Stomach (tissue), 9 donors: ENCODE results near the gene RACGAP1. TPM values are rescaled to one million over a fixed set of nuclear protein-coding genes. Genes with fewer than 3 reads are reported as not detected.
"Not testable (repeated sequence)": the region's sequence is repeated elsewhere in the genome, so short reads cannot be mapped to it uniquely, and the experiment has no call there.

Source experiments
- DNase-seq, 2 donors: peaks; one replicate each; pipeline versions ENCODE4 v3.0.0 to v3.0.0-alpha.2; 2013 to 2019
- H3K27ac ChIP-seq, 5 donors: fragments of 200-600 bp in 4 of 5; sonication (generic) in 4 of 5; one replicate each; pipeline ENCODE4 v1.5.1; 2013 to 2019; ENCODE audit warnings: mild to moderate bottlenecking in 1 of 5, moderate library complexity in 1 of 5
- H3K27me3 ChIP-seq, 3 donors: fragments of 200-600 bp; sonication (generic); one replicate each; pipeline ENCODE4 v1.5.1; 2017 to 2019; ENCODE audit warnings: mixed run types in 1 of 3
- H3K36me3 ChIP-seq, 4 donors: fragments of 200-600 bp; sonication (generic); 1 replicate in 3 of 4; 2 replicates in 1 of 4; pipeline ENCODE4 v1.5.1; 2016 to 2019
- H3K4me1 ChIP-seq, 4 donors: fragments of 200-600 bp; sonication (generic); one replicate each; pipeline ENCODE4 v1.5.1; 2016 to 2019
- H3K4me3 ChIP-seq, 4 donors: fragments of 200-600 bp; sonication (generic) in 3 of 4; one replicate each; pipeline ENCODE4 v1.5.1; 2016 to 2019; ENCODE audit warnings: mild to moderate bottlenecking in 1 of 4
- H3K9me3 ChIP-seq, 4 donors: fragments of 200-600 bp; sonication (generic); one replicate each; pipeline ENCODE4 v1.5.1; 2016 to 2019
- CTCF ChIP-seq, 7 experiments: fragments of 450-650 bp in 4 of 7; fragments of 200-600 bp in 3 of 7; sonication (generic) in 3 of 7; IDR thresholded peaks; one replicate each; pipeline ENCODE4 v1.5.1; 2016 to 2019; ENCODE audit warnings: antibody characterized with exemption in 7 of 7, control low read depth in 2 of 7, mild to moderate bottlenecking in 1 of 7
- EP300 ChIP-seq: sonication (generic); formaldehyde crosslinking; IDR thresholded peaks from one replicate; pipeline ENCODE4 v1.6.1; 2017; ENCODE audit warnings: antibody characterized with exemption
- POLR2A ChIP-seq, 4 donors: fragments of 450-650 bp; IDR thresholded peaks; one replicate each; pipeline ENCODE4 v1.6.1; 2016; ENCODE audit warnings: antibody characterized with exemption in 4 of 4, control low read depth in 2 of 4, mild to moderate bottlenecking in 1 of 4, moderate library complexity in 1 of 4
- POLR2AphosphoS5 ChIP-seq, 3 donors: sonication (generic); formaldehyde crosslinking; IDR thresholded peaks; one replicate each; pipeline ENCODE4 v1.6.1; 2016; ENCODE audit warnings: antibody characterized with exemption in 3 of 3
- WGBS, 5 donors: extraction: QIAGEN DNeasy Blood & Tissue Kit in 3 of 5; methylation state at CpG; one replicate each; pipeline versions ENCODE4 v1.1.5 to v1.1.7; 2013 to 2018; 5-methylcytosine and 5-hydroxymethylcytosine counted together
- intact Hi-C: fragments of 100-400 bp; cut with DNase I; formaldehyde crosslinking; loops from one replicate; pipeline ENCODE4 v1.15.1; 2023; ENCODE audit warnings: low total_unique reads
- polyA plus RNA-seq, 3 donors: library from polyadenylated mRNA; stranded (reverse); fragments of 200-250 nt; gene quantifications; one replicate each; pipeline ENCODE4 v1.2.3, GENCODE V29; 2013
- total RNA-seq, 5 donors: library from RNA; depleted of rRNA; stranded (reverse); fragments of >200 nt; gene quantifications; one replicate each; pipeline versions ENCODE4 v1.1.0 to v1.2.3, GENCODE V29; 2014 to 2016
- donor health status: healthy with polysubstance abuse.
- donor health status: Bipolar disorder and iron deficiency.
- donor health status: healthy.

RACGAP1 gene
- total and polyA plus RNA-seq, 8 donors = 7.9 to 36.7 (median 12.7) TPM

DNA sequence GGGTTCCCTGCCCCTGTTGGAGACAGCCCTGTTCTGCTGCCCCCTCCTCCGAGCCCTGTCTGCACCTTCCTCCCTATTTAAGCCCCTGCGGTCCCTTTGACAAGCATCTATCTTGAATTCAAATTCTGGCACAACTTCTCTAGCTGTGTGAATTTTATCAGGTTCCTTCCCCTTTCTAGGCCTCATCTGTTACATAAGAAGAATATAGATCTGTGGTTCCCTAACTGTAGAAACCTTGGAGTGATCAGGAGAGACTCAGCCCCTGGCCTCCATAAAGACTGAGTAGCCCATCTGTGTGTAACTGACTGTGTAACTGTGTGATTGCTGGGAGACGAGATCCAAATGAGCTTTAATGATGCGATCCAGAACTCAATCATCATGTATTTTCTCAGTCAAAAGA lies 13.0 kb upstream of the RACGAP1 start:
- Histone ChIP-seq H3K4me3 (no peak overlapping the region), H3K36me3 (no peaks in the 10 kb centered on the region), H3K4me1 (peaks cover 0 to 9% (median 8%) of the 10 kb centered on the region in 4 donors), H3K9me3 (no peaks in the 10 kb centered on the region), H3K27me3 (peaks cover 0 to 10% (median 0%) of the 10 kb centered on the region in 3 donors), H3K27ac (no peak overlapping the region)
- DNase-seq = no peak
- intact Hi-C loops = no loop called here
- TF ChIP-seq POLR2A (IDR thresholded peaks at IDR 0.05) = no peak
- WGBS, 5 donors = 79 to 94% (median 91%) methylated on average over 4 of the region's 4 CpGs

GRCh38 chr12:50032854-50033581 lies 7.7 kb upstream of the RACGAP1 start:
- peak overlapping the region in 2 of 5 donors; percentile 47 to 70 for H3K27ac ChIP-seq

DNA sequence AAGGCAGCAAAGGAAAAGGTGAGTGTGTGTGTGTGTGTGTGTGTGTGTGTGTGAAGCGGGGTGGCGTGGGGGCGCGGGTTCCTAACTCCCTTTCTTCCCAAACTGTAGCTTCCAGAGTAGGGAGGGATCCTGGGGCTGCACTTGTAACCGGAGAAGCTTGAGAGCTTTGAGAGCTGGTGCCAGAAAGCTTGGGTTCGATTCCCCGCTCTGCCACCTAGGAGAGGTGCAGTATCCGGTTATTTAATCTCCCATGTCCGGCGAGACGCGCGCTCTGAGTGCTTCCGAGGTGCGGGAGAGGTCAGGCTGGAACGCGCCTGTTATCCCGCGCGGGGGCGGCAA lies 7.2 kb upstream of the RACGAP1 start:
- TF ChIP-seq CTCF (IDR thresholded peaks at IDR 0.05) = no peak
- no peak for TF ChIP-seq POLR2A (IDR thresholded peaks at IDR 0.05)
- TF ChIP-seq POLR2AphosphoS5 (IDR thresholded peaks at IDR 0.05) = no peak
- TF ChIP-seq EP300 = no peak
- intact Hi-C loops = no loop called here
- no peaks in the 10 kb centered on the region for H3K9me3 ChIP-seq
- H3K27ac ChIP-seq = peak overlapping the region in 2 of 5 donors; percentile 47 to 70
- peak overlapping the region; percentile 21 to 42 (median 35) for H3K4me3 ChIP-seq
- no peaks in the 10 kb centered on the region for H3K36me3 ChIP-seq
- peak; percentile 25 to 33 for DNase-seq
- peaks cover 0 to 8% (median 3%) of the 10 kb centered on the region in 4 donors for H3K4me1 ChIP-seq
- peaks cover 0 to 30% (median 8%) of the 10 kb centered on the region in 3 donors for H3K27me3 ChIP-seq
- WGBS, 5 donors = 20 to 55% (median 23%) methylated on average over 8 to 21 of the region's 21 CpGs

More at GRCh38 chr12:50032854-50033581, 7.7 kb upstream of the RACGAP1 start:
- Histone ChIP-seq H3K4me1 (peaks cover 0 to 8% (median 3%) of the 10 kb centered on the region in 4 donors), H3K9me3 (no peaks in the 10 kb centered on the region), H3K36me3 (no peaks in the 10 kb centered on the region), H3K4me3 (peak overlapping the region; percentile 21 to 42 (median 35)), H3K27me3 (peaks cover 0 to 30% (median 8%) of the 10 kb centered on the region in 3 donors)
- DNase-seq = peak; percentile 23 to 50
- WGBS, 5 donors = 17 to 30% (median 19%) methylated on average over 24 to 37 of the region's 37 CpGs
- TF ChIP-seq POLR2AphosphoS5 (IDR thresholded peaks at IDR 0.05) (no peak), POLR2A (IDR thresholded peaks at IDR 0.05) (no peak), CTCF (IDR thresholded peaks at IDR 0.05) (no peak), EP300 (no peak)
- intact Hi-C loops = no loop called here

- intact Hi-C loops, H3K4me3 ChIP-seq, H3K27ac ChIP-seq, H3K36me3 ChIP-seq, H3K9me3 ChIP-seq: not testable (repeated sequence)
- Histone ChIP-seq H3K4me1 (peaks cover 0 to 14% (median 6%) of the 10 kb centered on the region in 4 donors), H3K27me3 (peaks cover 0 to 30% (median 8%) of the 10 kb centered on the region in 3 donors)
- peak in 1 of 2 donors; percentile 14 for DNase-seq
- 87 to 91% (median 89%) methylated on average over 9 of the region's 9 CpGs for WGBS, 5 donors
These were observed 5.2 kb upstream of the RACGAP1 start for GRCh38 chr12:50030449-50030848.

DNA sequence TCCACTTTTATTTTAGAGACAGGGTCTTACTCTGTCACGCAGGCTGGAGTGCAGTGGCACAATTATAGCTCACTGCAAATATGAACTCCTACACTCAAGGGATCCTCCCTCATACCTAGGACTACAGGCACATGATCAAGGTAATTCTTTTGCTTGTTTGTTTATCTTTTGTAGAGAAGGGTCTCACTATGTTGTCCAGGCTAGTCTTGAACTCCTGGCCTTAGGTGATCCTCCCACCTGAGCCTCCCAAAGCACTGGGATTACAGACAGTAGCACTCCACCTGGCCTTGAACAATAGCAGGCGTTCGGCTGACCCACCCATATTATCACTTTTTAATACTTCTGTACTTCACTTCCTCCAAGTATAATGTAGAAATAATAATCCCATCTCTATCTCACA lies 1.4 kb upstream of the RACGAP1 start:
- Histone ChIP-seq H3K36me3 (no peaks in the 10 kb centered on the region), H3K27ac (no peak overlapping the region), H3K27me3 (peaks cover 0 to 4% (median 0%) of the 10 kb centered on the region in 3 donors), H3K4me1 (peaks cover 0 to 25% (median 14%) of the 10 kb centered on the region in 4 donors), H3K9me3 (no peaks in the 10 kb centered on the region), H3K4me3 (no peak overlapping the region)
- WGBS, 5 donors = 73 to 91% (median 80%) methylated on average over 3 of the region's 3 CpGs
- intact Hi-C loops = no loop called here
- no peak for TF ChIP-seq EP300
- no peak for TF ChIP-seq POLR2AphosphoS5 (IDR thresholded peaks at IDR 0.05)
- no peak for TF ChIP-seq CTCF (IDR thresholded peaks at IDR 0.05)
- no peak for TF ChIP-seq POLR2A (IDR thresholded peaks at IDR 0.05)
- no peak for DNase-seq
